T1000 (cell line): Measurements from ENCODE around the gene SUN3.

Source experiments
- DNase-seq: peaks from one replicate; lab custom pipeline; 2025; ENCODE audit warnings: mixed read lengths; lab: John Stamatoyannopoulos, UW

SUN3 gene

GRCh38 chr7:48028938-48029337, at the start of gene SUN3:
SUN3 (minus strand) TSS chr7:48029107; CDS start chr7:48028938, 169 bp downstream.
- DNase-seq = no peak

- DNase-seq = no peak
Measured at GRCh38 chr7:48078470-48078869, 49.6 kb upstream of the SUN3 start.

- DNase-seq = no peak
Measured at GRCh38 chr7:48077423-48077822, 48.5 kb upstream of the SUN3 start.

GRCh38 chr7:48074204-48074654, 45.3 kb upstream of the SUN3 start:
- no peak for DNase-seq

- no peak for DNase-seq
Measured at GRCh38 chr7:48067475-48067874, 38.6 kb upstream of the SUN3 start.

- no peak for DNase-seq
Measured at GRCh38 chr7:48063985-48064384, 35.1 kb upstream of the SUN3 start.

GRCh38 chr7:48059706-48060105, 30.8 kb upstream of the SUN3 start:
- DNase-seq = no peak

GRCh38 chr7:48058990-48059389, 30.1 kb upstream of the SUN3 start:
- DNase-seq = no peak

- DNase-seq = no peak
Measured at GRCh38 chr7:48053736-48054135, 24.8 kb upstream of the SUN3 start.

- peak; percentile 36 for DNase-seq
Measured at GRCh38 chr7:48052748-48053147, 23.8 kb upstream of the SUN3 start.

- DNase-seq = no peak
Measured at GRCh38 chr7:48049850-48050249, 20.9 kb upstream of the SUN3 start.

- DNase-seq = no peak
Measured at GRCh38 chr7:48048113-48048512, 19.2 kb upstream of the SUN3 start.

- no peak for DNase-seq
Measured at GRCh38 chr7:48046458-48046857, 17.6 kb upstream of the SUN3 start.

- DNase-seq = no peak
Measured at GRCh38 chr7:48045195-48045765, 16.4 kb upstream of the SUN3 start.

- no peak for DNase-seq
Measured at GRCh38 chr7:48042636-48043035, 13.7 kb upstream of the SUN3 start.

- no peak for DNase-seq
Measured at GRCh38 chr7:48042216-48042615, 13.3 kb upstream of the SUN3 start.

GRCh38 chr7:48041653-48041970, 12.7 kb upstream of the SUN3 start:
- DNase-seq = no peak

GRCh38 chr7:48040944-48041652, 12.2 kb upstream of the SUN3 start:
- DNase-seq = no peak

- no peak for DNase-seq
Measured at GRCh38 chr7:48038815-48039506, 10.1 kb upstream of the SUN3 start.

- DNase-seq = no peak
Measured at GRCh38 chr7:48035967-48036478, 7.1 kb upstream of the SUN3 start.

GRCh38 chr7:48035301-48035966, 6.5 kb upstream of the SUN3 start, which contains the start of gene C7orf57:
C7orf57 (plus strand) TSS chr7:48035543; CDS start chr7:48036309, 766 bp downstream.
- DNase-seq = peak; percentile 90

- no peak for DNase-seq
Measured at GRCh38 chr7:48033922-48034321, 5.0 kb upstream of the SUN3 start.
